Gastrocnemius medialis (tissue), 4 donors: Measurements from ENCODE around the gene MANSC1. TPM values are rescaled to one million over a fixed set of nuclear protein-coding genes. Genes with fewer than 3 reads are reported as not detected.

ENCODE experiments used
- ATAC-seq, 2 donors: fragments of 150-250 bp; one replicate each; pipeline ENCODE4 v1.9.1; 2016
- DNase-seq, 2 donors: peaks; one replicate each; pipeline ENCODE4 v3.0.0-alpha.2; 2019
- H3K27ac ChIP-seq, 4 donors: fragments of 200-600 bp; sonication (generic); 1 replicate in 1 of 4; 2 replicates in 3 of 4; pipeline ENCODE4 v1.5.1; 2016 to 2018; ENCODE audit warnings: mild to moderate bottlenecking in 2 of 4, moderate library complexity in 1 of 4
- H3K27me3 ChIP-seq, 3 donors: fragments of 200-600 bp; sonication (generic) in 2 of 3; 1 replicate in 1 of 3; 2 replicates in 2 of 3; pipeline versions ENCODE4 v1.5.1 to v1.6.0; 2016 to 2019; ENCODE audit warnings: mild to moderate bottlenecking in 1 of 3, moderate library complexity in 1 of 3
- H3K36me3 ChIP-seq, 2 donors: fragments of 200-600 bp; sonication (generic) in 1 of 2; one replicate each; pipeline ENCODE4 v1.5.1; 2017 to 2018
- H3K4me1 ChIP-seq, 2 donors: fragments of 200-600 bp; sonication (generic) in 1 of 2; one replicate each; pipeline ENCODE4 v1.5.1; 2016 to 2017; ENCODE audit warnings: mild to moderate bottlenecking in 2 of 2
- H3K4me3 ChIP-seq, 4 donors: fragments of 200-600 bp; sonication (generic) in 3 of 4; 1 replicate in 1 of 4; 2 replicates in 3 of 4; pipeline ENCODE4 v1.5.1; 2016 to 2019; ENCODE audit warnings: mild to moderate bottlenecking in 2 of 4
- H3K9me3 ChIP-seq, 3 donors: fragments of 200-600 bp; sonication (generic) in 2 of 3; 1 replicate in 1 of 3; 2 replicates in 2 of 3; pipeline ENCODE4 v1.5.1; 2016 to 2019
- POLR2A ChIP-seq, 2 donors: fragments of 450-650 bp; IDR thresholded peaks; one replicate each; pipeline ENCODE4 v1.6.1; 2017; ENCODE audit warnings: antibody characterized with exemption in 2 of 2, mild to moderate bottlenecking in 2 of 2, moderate library complexity in 2 of 2
- in situ Hi-C, 4 donors: fragments of 200-750 bp; cut with MboI; loops; one replicate each; pipeline versions ENCODE4 v1.15.0 to v1.8.0; 2017; ENCODE audit warnings: low sequenced_read_pairs in 4 of 4
- intact Hi-C: fragments of 100-400 bp; cut with DNase I; formaldehyde crosslinking; loops from one replicate; pipeline ENCODE4 v1.15.1; 2023; ENCODE audit warnings: low total_unique reads
- total RNA-seq, 4 donors: library from RNA; depleted of rRNA; stranded (reverse); fragments of >200 nt; gene quantifications; one replicate each; pipeline versions ENCODE4 v1.1.0 to v1.2.3, GENCODE V29; 2016
- TF ChIP-seq, protein P1 (sequence below), 5 experiments: fragments of 450-650 bp in 3 of 5; fragments of 200-600 bp in 2 of 5; sonication (generic) in 2 of 5; IDR thresholded peaks in 4 of 5; conservative IDR thresholded peaks in 1 of 5; 1 replicate in 4 of 5; 2 replicates in 1 of 5; pipeline ENCODE4 v1.5.1; 2016 to 2019; ENCODE audit warnings: antibody characterized with exemption in 5 of 5, mild to moderate bottlenecking in 3 of 5, moderate library complexity in 3 of 5

The MANSC1 gene
- total RNA-seq, 4 donors from 2014 or later, result 1.4 to 4.7 (median 3.5) TPM

DNA sequence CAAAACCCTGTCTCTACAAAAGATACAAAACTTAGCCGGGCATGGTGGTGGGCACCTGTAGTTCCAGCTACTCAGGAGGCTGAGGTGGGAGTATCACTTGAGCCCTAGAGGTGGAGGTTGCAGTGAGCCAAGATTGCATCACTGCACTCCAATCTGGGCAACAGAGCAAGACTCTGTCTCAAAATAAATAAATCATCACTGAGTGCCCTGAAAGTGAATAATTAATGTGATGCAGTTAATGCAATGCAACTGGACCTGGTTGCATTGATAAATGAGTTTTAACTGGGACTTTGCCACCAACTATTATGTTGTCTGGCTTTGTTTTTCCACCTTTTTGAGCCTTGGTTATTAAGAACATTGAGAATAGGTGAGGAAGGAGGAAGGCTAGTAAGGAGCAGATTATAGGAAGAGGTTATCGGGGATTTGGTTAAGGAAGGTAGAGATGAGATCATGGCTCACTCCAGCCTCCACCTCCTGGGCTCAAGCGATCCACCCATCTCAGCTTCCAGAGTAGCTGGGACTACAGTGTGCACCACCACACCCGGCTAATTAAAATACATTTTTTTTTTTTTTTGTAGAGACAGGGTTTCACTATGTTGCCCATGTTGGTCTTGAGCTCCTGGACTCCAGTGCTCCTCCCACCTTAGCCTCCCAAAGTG is 14.9 kb upstream of the MANSC1 start:
- Histone ChIP-seq H3K9me3 (no peaks in the 10 kb centered on the region), H3K4me3 (no peak overlapping the region), H3K27ac (no peak overlapping the region), H3K36me3 (no peaks in the 10 kb centered on the region), H3K27me3 (no peaks in the 10 kb centered on the region), H3K4me1 (peaks cover 0 to 7% of the 10 kb centered on the region in 2 donors)
- intact Hi-C loops (no loop called here), in situ Hi-C loops (loop anchor here in 1 of 4 donors (25.0 kb wide), 1 partner anchor 347 kb away; the partner anchor contains the start of gene CDKN1B)
- DNase-seq (no peak), ATAC-seq (no peak)
- TF ChIP-seq POLR2A (IDR thresholded peaks at IDR 0.05), result no peak
- TF ChIP-seq, protein P1, sequence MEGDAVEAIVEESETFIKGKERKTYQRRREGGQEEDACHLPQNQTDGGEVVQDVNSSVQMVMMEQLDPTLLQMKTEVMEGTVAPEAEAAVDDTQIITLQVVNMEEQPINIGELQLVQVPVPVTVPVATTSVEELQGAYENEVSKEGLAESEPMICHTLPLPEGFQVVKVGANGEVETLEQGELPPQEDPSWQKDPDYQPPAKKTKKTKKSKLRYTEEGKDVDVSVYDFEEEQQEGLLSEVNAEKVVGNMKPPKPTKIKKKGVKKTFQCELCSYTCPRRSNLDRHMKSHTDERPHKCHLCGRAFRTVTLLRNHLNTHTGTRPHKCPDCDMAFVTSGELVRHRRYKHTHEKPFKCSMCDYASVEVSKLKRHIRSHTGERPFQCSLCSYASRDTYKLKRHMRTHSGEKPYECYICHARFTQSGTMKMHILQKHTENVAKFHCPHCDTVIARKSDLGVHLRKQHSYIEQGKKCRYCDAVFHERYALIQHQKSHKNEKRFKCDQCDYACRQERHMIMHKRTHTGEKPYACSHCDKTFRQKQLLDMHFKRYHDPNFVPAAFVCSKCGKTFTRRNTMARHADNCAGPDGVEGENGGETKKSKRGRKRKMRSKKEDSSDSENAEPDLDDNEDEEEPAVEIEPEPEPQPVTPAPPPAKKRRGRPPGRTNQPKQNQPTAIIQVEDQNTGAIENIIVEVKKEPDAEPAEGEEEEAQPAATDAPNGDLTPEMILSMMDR (IDR thresholded peaks at IDR 0.05 in 4 of 5, conservative IDR thresholded peaks at IDR 0.05 in 1 of 5), result no peak

DNA sequence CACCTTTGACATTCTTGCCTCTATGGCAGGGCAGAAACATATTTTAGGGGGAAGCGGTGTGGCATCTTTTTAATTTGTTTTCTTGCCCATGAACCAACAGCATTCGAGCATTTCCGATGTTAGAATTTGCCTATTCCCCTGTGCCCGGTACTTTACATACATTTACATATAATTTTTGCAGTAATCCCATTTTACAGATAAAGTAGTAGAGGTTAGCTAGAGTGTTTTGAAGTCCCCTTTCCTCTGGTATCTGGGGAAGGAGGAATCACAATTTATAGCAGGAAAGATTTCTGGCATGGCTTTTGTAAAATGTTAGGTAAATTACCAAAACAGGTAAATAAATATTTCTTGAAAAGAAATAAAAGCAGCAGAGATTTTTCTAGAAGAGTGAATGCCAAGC is 8.5 kb upstream of the MANSC1 start:
- Histone ChIP-seq H3K27me3 (no peaks in the 10 kb centered on the region), H3K36me3 (no peaks in the 10 kb centered on the region), H3K27ac (peak overlapping the region; percentile 96 to 99 (median 98)), H3K9me3 (no peaks in the 10 kb centered on the region), H3K4me1 (peaks cover 15 to 16% of the 10 kb centered on the region in 2 donors), H3K4me3 (peak overlapping the region in 1 of 4 donors; percentile 94)
- TF ChIP-seq POLR2A (IDR thresholded peaks at IDR 0.05), result no peak
- TF ChIP-seq, protein P1 (IDR thresholded peaks at IDR 0.05 in 4 of 5, conservative IDR thresholded peaks at IDR 0.05 in 1 of 5), result no peak
- intact Hi-C loops, result loop anchor here (10.0 kb wide), 1 partner anchor 1634 kb away; the partner anchor contains the start of gene YBX3
- in situ Hi-C loops, result loop anchor here in 1 of 4 donors (25.0 kb wide), 1 partner anchor 354 kb away; the partner anchor contains the start of gene CDKN1B
- DNase-seq, result no peak
- ATAC-seq, result no peak

DNA sequence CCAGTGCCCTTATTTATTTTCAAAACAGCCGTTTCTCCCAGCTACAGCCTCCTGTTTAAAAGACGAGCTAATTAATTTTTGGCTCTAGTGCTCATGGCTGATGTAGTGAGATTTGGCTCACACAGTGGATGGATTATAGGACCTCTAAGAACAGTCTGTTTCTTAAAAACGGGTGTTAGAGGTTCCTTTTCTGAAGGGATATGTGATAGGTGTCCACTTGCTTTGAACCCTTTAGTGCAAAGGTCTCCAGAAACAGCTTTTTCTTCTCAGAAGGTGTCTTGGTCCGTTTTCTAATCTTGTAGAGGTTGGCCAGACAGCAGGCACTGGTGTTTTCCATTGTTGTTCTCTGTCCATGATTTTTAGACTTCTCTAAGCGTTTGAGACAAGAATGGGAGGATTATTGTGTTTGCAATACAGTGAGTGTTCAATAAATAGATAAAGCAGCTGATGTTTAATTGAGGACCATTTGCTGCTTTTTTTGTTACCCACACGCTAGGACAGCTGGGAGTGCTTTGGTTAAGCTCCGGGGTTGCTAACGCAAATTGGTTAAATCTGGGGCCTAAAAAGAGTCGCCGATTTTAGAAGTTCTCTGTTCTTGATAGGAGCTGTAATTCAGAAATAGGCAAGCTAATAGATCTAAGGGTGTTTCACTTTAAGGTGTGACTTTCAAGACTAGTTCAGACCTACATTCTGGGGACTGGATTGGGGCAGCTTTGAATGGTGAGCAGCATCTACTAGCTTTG is 7.8 kb upstream of the MANSC1 start:
- intact Hi-C loops, result loop anchor here (1.0 to 10.0 kb wide), 4 partner anchors 91 to 1633 kb away; partner anchors contain the start of genes DUSP16, LRP6 and YBX3
- TF ChIP-seq, protein P1 (IDR thresholded peaks at IDR 0.05 in 4 of 5, conservative IDR thresholded peaks at IDR 0.05 in 1 of 5), result no peak
- TF ChIP-seq POLR2A (IDR thresholded peaks at IDR 0.05), result no peak
- H3K36me3 ChIP-seq, result no peaks in the 10 kb centered on the region
- H3K27me3 ChIP-seq, result no peaks in the 10 kb centered on the region
- peak overlapping the region; percentile 96 to 99 (median 98) for H3K27ac ChIP-seq
- H3K9me3 ChIP-seq, result no peaks in the 10 kb centered on the region
- in situ Hi-C loops, result loop anchor here in 1 of 4 donors (25.0 kb wide), 1 partner anchor 354 kb away; the partner anchor contains the start of gene CDKN1B
- H3K4me3 ChIP-seq, result peak overlapping the region; percentile 79 to 97 (median 94)
- peak in 1 of 2 donors; percentile 17 for ATAC-seq
- H3K4me1 ChIP-seq, result peaks cover 15 to 16% of the 10 kb centered on the region in 2 donors
- no peak for DNase-seq

DNA sequence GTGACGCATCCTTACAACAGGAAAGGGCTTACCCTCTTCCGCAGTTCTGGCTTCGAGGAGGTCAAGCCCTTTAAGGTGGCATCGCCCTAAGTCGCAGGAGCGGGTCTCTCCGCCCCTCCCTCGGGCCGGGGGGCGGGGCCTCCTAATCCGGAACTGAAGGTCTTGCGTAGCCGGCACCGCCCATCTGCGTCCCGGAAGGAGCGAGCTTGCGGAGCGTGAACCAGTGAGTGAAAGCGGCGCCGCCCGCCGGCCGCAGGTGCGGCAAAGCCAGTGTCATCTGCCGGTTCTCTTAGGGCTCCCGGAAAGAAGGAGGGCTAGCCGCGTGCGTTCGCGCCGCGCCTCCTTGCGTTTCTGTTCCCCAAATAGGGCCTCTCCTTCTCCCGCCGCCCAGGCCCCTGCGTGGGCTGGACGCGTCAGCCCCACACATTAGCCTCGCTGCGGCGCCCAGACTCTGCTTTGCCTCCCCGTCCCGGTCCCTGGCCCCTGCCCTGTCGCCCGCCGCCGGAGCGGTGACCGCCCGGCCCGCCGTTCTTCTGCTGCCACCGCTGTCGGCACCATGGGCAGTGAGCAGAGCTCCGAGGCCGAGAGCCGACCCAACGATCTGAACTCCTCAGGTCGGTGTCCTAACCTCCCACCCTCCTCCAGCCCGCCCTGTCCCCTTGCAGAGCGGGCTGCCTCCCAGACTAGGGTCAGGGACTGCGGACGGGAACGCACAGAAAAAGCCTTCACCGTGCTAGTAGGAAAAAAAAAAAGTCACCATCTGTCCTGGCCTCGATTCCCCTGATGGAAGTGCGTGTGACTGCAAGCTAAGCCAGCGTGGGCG is 7.1 kb upstream of the MANSC1 start, which contains the start of gene BORCS5:
TSS of gene BORCS5 (plus strand) at position 183 of the 823 bp plus-strand sequence. CDS start at position 557, 374 bp downstream.
- H3K9me3 ChIP-seq, result no peaks in the 10 kb centered on the region
- TF ChIP-seq, protein P1 (IDR thresholded peaks at IDR 0.05 in 4 of 5, conservative IDR thresholded peaks at IDR 0.05 in 1 of 5), result peak in 3 of 5 experiments; percentile 8 to 29 (median 25)
- peak; percentile 96 to 98 for TF ChIP-seq POLR2A (IDR thresholded peaks at IDR 0.05)
- in situ Hi-C loops, result loop anchor here in 1 of 4 donors (25.0 kb wide), 1 partner anchor 355 kb away; the partner anchor contains the start of gene CDKN1B
- peaks cover 15 to 16% of the 10 kb centered on the region in 2 donors for H3K4me1 ChIP-seq
- H3K27ac ChIP-seq, result peak within 1 kb of the TSS; percentile 96 to 99 (median 98)
- H3K4me3 ChIP-seq, result peak within 1 kb of the TSS; percentile 79 to 97 (median 94)
- peak; percentile 92 to 96 for DNase-seq
- no peaks in the 10 kb centered on the region for H3K36me3 ChIP-seq
- intact Hi-C loops, result loop anchor here (1.0 to 10.0 kb wide), 5 partner anchors 90 to 1632 kb away; partner anchors contain the start of genes CREBL2, DUSP16, LRP6 and YBX3
- ATAC-seq, result peak; percentile 95 to 96
- no peaks in the 10 kb centered on the region for H3K27me3 ChIP-seq
